ENCODE data around the gene CRADD. TPM values are rescaled to one million over a fixed set of nuclear protein-coding genes. Genes with fewer than 3 reads are reported as not detected.

CRADD gene
- total RNA-seq, 2 donors from 2014 or later, result 33.8 to 33.9 TPM

GRCh38 chr12:93841671-93842070 is 164.5 kb downstream of the CRADD start:
- ATAC-seq (no peak), DNase-seq (no peak)
- intact Hi-C loops (cut with DNase I), result no loop called here

- ATAC-seq (no peak), DNase-seq (no peak)
- intact Hi-C loops (cut with DNase I), result no loop called here
These were observed 167.1 kb downstream of the CRADD start for GRCh38 chr12:93844164-93844784.

- intact Hi-C loops (cut with DNase I), result no loop called here
- DNase-seq, result no peak
- ATAC-seq, result no peak
These were observed 169.9 kb downstream of the CRADD start for GRCh38 chr12:93846936-93847516.

- ATAC-seq (no peak), DNase-seq (no peak)
- intact Hi-C loops (cut with DNase I), result no loop called here
These were observed 170.6 kb downstream of the CRADD start for GRCh38 chr12:93847517-93848474.

GRCh38 chr12:93848523-93849101 is 171.4 kb downstream of the CRADD start:
- DNase-seq (no peak), ATAC-seq (peak; percentile 28 to 73)
- intact Hi-C loops (cut with DNase I), result no loop called here

- intact Hi-C loops (cut with DNase I), result no loop called here
- DNase-seq, result no peak
- no peak for ATAC-seq
These were observed 172.8 kb downstream of the CRADD start for GRCh38 chr12:93849946-93850345.

- no peak for DNase-seq
- intact Hi-C loops (cut with DNase I), result no loop called here
- no peak for ATAC-seq
These were observed 173.5 kb downstream of the CRADD start for GRCh38 chr12:93850481-93851256.

- no peak for ATAC-seq
- intact Hi-C loops (cut with DNase I), result no loop called here
- no peak for DNase-seq
These were observed 174.1 kb downstream of the CRADD start for GRCh38 chr12:93851257-93851671.

GRCh38 chr12:93852173-93852591 is 175.0 kb downstream of the CRADD start:
- ATAC-seq, result peak in 1 of 2 donors; percentile 49
- DNase-seq, result no peak
- intact Hi-C loops (cut with DNase I), result no loop called here

- intact Hi-C loops (cut with DNase I), result no loop called here
- peak in 1 of 2 donors; percentile 28 for ATAC-seq
- no peak for DNase-seq
These were observed 176.7 kb downstream of the CRADD start for GRCh38 chr12:93853698-93854478.

GRCh38 chr12:93855261-93855660 is 178.1 kb downstream of the CRADD start:
- ATAC-seq (no peak), DNase-seq (no peak)
- intact Hi-C loops (cut with DNase I), result no loop called here

- intact Hi-C loops (cut with DNase I), result no loop called here
These were observed 179.4 kb downstream of the CRADD start for GRCh38 chr12:93856611-93857010.

GRCh38 chr12:93857279-93857938 is 180.2 kb downstream of the CRADD start:
- ATAC-seq (peak; percentile 20 to 60), DNase-seq (no peak)
- intact Hi-C loops (cut with DNase I), result no loop called here

More at GRCh38 chr12:93856611-93857010, 179.4 kb downstream of the CRADD start:
- ATAC-seq (no peak), DNase-seq (no peak)

GRCh38 chr12:93857991-93858447 is 180.8 kb downstream of the CRADD start:
- intact Hi-C loops (cut with DNase I), result no loop called here
- DNase-seq (no peak), ATAC-seq (peak; percentile 64 to 80)

- intact Hi-C loops (cut with DNase I), result no loop called here
- ATAC-seq, result no peak
- no peak for DNase-seq
These were observed 183.6 kb downstream of the CRADD start for GRCh38 chr12:93860668-93861373.

- intact Hi-C loops (cut with DNase I), result no loop called here
- ATAC-seq, result no peak
- no peak for DNase-seq
These were observed 185.2 kb downstream of the CRADD start for GRCh38 chr12:93862424-93862823.

GRCh38 chr12:93865751-93866150 is 188.6 kb downstream of the CRADD start:
- DNase-seq (no peak), ATAC-seq (no peak)
- intact Hi-C loops (cut with DNase I), result no loop called here
